ENCODE results near the gene SEC14L6.

Gene SEC14L6

DNA sequence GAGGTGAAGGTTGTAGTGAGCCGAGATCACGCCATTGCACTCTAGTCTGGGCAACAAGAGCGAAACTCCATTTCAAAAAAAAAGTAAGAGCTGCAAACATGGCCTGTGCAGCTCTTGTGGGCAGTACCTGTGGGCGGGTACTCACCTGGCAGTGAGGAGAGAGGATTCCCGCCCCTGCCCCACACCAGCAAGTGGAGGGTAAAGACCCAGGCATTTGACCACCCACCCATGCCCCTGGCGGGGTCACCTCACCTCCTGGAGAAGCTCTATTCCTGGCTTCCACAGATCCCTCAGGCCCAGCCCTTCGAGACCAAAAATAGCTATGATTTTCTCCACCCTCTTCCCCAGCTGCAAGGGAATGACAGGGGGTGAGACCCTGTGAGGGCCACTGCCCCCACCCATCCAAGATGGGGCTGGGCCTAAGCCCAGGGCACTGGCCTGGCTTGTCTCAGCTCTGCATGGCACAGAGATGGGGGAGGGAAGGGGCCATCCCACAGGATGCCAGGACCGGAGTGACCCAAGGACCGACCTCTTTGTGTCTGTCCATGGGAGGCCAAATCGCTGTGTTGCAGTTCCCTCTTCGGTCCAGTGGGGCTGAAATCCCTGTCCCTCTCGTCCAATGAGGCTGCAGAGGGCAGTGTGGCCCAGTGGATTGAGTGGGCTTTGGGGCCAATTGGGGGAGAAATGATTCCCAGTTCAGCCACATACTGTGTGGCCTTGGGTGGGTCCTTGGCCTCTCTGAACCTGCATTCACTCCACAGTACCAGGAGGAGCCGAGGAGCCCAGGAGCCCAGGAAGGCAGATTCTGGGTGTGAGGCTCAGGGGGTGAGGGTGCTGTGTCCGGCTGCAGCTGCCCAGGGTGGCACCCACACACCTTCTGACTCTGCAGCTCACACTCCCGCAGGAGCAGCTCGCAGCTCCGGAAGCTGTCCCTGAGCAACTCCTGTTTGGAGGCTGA lies 14.6 kb downstream of the SEC14L6 start:
- DNase-seq = no peak

DNA sequence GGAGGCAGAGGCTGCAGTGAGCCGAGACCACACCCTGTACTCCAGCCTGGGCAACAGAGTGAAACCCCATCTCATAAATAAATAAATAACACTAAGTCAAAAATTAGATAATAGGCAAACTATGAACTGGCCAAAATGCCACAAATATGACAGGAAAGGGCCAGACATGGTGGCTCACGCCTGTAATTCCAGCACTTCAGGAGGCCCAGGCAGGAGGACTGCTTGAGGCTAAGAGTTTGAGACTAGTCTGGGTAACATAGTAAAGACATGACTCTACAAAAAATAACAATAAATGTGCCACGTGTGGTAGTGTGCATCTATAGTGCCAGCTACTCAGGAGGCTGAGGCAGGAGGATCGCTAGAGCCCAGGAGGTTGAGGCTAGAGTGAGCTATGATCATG lies 19.9 kb downstream of the SEC14L6 start:
- DNase-seq = no peak

DNA sequence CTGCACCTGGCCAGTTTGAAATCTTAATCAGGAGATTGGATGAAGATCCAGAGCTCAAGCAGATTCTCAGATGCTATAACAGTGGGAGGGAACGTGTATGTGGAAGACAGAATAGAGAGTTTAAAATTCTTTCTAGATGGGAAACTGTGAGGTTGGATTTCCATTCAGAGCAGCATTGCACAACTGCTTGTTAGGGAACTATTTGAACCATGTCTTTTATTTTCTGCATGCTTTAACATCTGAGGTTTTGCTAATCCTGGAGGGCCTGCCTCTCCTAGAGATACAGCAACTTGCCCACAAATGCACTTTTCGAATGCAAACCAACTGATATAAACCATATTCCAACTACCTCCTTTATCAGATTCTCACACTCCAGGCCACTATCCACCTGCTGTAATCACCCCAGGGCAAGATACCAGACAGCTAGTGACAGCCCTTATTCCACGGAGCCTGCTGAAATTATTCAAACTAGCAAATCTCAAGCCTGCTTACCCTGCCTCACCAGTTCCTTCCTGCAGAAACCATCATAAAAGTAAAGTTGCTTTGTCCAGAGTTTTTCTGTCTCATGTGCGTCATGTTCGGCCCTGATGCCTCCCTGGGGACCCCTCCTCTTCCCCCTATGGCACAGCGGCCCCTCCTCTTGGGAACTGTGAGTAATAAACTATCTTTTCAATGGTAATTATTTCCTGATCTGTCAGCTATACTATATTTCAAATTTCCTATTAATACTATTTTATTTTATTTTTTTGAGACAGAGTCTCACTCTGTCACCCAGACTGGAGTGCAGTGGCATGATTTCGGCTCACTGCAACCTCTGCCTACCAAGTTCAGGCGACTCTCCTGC lies 22.7 kb downstream of the SEC14L6 start:
- no peak for DNase-seq

DNA sequence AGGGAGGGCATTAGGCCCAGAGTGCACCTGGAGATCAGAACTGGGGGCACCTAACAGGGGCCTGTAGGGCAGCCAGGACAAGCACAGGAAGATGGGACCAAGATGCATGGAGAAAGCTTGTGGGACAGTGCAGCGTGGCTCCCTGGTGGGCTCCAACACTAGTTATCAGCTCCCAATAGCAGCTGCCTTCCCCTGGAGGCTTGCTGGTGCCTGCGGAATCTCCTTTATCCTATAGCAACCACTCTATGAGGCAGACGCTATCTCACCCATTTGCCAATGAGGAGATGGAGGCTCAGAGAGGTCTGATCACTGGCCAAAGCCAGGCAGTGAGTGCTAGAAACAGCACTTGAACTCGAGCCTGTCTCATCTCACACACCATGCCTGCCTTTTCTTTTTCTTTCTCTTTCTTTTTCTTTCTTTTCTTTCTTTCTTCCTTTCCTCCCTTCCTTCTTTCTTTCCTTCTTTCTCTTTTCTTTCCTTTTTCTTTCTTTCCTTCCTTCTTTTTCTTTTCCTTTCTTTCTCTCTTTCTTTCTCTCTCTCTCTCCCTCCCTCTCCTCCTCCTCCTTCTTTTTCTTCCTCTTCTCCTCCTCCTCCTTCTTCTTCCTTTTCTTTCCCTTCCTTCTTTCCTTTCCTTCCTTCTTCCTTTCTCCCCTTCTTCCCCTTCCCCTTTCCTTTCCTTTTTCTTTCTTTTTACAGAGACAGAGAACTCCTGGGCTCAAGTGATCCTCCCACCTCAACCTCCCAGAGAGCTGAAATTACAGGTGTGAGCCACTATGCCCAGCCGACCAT lies 25.0 kb downstream of the SEC14L6 start:
- no peak for DNase-seq

DNA sequence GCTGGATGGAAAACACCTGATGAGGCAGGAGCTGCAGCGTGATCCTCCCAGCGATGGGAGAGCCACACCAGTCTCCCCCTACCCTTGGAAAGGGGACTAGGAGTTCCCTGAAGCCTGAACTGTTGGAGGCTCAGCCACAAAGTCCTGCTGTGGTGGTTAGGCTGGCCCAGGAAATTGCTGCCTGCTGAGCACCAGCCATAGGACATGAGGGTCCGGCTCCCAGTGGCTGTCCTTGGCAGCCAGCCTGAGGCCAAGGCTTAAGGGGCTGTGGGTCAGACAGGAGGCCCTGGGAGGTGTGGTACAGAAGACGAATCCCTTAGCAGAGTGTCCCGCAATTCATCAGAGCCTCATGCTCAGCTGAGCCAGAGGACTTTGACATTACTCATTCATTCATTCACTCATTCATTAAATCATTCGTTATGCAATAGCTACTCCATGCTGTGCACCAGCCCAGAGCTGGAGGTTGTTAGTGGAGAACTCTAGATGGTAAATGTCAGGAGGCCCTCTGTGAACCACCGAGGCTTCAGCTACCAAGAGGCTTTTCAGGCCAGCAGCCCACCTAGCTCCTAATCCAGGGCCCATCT lies 26.6 kb downstream of the SEC14L6 start:
- no peak for DNase-seq

DNA sequence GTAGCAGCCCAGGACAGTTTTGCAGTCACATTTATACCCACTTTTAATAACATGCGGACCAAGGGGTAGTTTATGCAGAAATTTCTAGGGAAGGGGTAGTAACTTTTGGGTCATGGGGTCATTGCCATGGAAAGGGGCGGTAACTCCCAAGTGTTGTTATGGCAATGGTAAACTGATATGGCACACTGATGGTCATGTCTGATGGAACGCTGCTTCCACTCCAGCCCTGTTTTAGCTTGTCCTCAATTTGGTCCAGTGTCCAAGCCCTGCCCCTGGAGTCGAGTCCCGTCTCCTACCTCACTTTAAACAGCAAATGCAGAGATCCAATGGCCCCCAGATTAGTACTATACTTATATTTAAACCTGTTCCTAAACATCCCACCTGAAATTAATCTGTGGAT lies 29.8 kb downstream of the SEC14L6 start:
- DNase-seq = no peak

DNA sequence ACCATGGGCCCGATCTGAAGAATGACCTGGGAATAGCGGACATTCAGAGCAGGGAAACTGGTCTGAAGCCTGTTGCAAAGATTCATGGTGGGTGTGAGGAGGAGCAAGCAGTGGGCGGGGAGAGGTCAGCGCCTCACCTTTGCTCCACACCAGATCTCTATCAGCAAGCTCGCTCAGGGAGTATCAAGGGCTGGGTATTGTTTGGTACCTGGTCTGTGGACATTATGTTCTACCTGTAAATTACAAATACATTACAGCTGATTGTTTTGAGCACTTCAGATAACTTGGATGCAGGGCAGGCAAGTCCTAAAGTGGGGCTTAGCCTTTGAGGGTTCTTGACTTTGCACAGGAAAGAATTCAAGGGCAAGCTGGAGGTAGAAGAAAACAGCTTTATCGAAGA lies 30.3 kb downstream of the SEC14L6 start:
- no peak for DNase-seq

DNA sequence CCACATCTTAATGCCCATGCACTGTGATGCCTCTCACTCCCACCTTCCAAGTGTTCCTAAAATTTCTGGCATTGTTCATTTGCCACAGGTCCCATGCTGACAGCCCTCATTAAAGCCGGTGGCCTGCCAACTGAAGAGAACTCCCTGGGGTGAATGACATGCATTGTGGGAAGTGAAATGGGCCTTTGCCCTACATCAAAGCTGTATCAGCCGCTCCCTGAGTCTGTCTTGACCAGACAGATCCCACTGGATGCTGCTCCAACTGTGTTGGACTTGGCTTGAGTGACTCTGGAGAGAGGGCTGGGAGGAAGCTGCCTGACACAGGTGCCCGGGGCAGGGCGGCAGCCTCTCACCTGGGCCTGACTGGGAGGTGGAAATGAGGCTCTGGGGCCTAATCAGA lies 32.3 kb downstream of the SEC14L6 start:
- no peak for DNase-seq

DNA sequence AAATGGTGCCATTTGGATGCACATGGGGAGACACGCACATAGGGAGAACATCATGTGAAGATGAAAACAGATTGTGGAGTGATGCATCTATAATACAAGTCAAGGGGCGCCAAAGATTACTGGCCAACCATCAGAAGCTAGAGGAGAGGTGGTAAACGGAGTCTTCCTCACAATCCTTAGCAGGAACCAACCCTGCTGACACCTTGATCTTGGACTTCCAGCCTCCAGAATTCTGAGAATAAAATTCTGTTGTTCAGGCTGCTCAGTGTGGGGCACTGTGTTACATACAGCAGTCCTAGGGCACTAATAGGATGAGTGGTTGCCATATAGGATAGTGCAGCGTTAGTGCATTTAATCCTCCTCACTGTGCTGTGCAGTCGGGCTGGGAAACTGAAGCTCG lies 33.1 kb downstream of the SEC14L6 start:
- no peak for DNase-seq

DNA sequence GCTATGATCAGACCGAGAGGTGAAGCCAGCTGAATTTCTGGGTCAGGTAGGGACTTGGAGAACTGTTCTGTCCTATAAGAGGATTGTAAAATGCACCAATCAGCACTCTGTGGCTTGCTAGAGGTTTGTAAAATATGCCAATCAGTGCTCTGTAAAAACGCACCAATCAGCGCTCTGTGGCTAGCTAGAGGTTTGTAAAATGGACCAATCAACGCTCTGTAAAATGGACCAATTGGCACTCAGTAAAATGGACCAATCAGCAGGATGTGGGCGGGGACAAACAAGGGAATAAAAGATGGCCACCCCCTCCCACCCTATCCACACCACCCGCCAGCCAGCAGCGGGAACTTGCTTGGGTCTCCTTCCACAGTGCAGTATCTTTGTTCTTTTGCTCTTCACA lies 34.6 kb downstream of the SEC14L6 start:
- no peak for DNase-seq

DNA sequence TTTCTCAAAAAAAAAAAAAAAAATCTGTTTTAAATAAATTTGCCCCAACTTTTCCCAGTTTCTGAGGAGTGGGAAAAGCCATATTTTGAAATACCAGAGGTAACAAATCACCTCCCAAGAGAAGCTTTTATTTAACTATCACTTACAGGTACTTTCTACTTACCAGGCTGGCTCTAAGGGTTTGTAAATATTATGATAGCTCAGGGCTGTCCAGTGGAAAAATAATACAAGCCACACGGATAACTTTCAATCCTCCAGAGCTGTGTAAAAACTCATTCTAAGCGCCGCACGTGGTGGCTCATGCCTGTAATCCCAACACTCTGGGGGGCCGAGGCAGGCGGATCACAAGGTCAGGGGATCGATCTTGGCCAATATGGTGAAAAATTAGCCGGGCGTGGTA lies 35.4 kb downstream of the SEC14L6 start:
- DNase-seq = no peak

DNA sequence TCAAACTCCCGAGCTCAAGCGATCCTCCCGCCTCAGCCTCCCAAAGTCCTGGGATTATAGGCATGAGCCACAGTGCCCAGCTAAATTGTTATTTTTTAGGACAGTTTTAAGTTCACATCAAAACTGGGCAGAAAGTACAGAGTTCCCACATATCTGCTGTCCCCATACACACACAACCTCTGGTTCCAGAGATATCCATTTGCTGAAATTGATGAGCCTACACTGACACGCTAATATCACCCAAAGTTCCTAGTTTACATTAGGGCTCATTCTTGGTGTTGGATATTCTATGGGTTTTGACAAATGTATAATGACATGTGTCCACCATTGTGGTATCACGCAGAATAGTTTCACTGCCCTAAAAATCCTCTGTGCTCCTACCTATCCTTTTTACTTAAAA lies 38.3 kb downstream of the SEC14L6 start:
- DNase-seq = no peak

DNA sequence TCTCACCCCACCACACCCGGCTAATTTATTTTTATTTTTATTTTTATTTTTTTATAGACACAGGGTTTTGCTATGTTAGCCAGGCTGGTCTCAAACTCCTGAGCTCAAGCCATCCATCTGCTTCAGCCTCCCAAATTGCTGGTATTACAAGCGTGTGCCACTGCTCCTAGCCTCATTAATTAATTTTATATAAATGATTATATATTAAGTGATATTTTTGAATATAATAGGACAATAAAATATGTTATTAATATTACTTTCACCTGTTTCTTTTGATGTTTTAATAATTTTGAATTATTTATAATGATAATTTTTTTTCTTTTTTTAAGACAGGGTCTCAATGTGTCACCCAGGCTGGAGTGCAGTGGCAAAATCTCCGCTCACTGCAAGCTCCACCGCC lies 38.9 kb downstream of the SEC14L6 start:
- no peak for DNase-seq

DNA sequence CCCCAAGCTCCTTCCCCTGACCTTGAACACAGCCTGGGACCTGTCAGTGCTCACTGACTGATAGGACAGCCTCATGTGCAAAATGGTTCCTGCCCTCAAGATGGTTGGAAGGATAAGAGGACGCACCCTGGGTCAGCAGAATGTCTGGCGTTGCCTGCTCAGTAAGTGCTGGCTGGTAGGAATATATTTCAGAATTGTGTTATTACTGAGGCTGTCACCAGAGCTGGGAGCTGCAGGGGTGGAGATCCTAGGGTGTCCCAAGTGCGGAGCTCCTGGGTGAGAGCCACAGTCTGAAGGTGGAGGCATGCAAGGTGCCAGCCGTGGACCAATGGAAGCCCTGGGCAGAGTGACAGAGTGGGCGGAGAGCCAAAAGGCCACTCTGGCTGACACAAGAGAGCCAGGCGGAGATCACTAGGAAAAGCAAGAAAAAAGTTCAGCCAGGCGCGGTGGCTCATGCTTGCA lies 40.0 kb downstream of the SEC14L6 start:
- DNase-seq = peak; percentile 11

DNA sequence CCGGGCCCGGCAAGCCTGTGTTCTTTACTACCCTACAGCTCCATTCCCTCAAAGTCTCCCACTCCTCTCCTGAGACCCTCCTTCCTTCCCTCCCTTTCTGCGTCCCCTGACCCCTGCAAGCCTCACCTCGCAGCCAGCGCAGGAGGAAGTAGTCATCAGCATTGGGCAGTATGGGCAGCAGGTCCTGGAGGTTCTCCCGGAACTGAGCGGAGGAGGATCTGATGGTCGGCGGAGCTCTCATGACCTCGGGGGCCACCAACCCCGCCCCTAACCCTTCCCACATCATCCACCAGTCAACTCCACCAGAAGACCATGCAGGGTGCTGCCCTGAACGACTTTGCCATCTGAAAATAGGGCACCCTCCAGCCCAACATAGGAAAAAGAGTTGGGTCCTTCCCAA lies 43.0 kb downstream of the SEC14L6 start:
- DNase-seq = no peak

DNA sequence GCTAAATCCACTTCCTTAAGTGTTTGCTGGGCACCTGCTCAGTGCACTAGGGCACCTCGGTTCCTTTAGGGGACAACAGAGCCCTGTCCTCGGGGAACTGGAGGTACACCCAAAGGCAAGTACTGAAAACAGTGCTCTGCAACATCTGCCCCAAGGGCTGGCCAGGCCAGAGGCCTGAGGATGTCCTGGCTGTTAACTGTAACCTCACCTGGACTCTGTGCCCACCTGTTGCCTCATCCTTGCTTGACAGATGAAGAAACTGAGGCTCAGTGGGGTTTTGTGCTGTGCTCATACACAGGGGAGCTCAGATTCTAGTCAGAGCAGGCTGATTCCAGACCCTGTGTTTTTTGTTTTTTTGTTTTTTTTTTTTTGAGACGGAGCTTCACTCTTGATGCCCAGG lies 43.6 kb downstream of the SEC14L6 start:
- DNase-seq = no peak

DNA sequence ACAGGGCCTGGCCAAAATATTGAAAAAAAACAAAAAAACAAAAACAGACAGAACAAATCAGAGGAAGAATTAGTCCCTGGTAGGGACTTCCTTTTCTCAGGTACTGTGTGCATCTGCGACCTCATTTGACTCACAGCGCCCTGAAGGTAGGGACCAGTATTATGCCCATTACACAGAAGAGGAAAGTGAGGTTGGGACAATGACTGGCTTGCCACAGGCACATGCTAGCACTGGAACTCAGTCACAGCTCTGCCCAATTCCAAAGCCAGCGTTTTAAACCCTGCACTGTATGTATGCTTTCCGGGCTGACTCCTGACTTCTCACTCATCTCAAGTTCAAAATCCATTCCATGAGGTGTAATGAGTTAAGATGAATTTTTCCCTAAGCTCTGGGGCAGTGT lies 44.4 kb downstream of the SEC14L6 start:
- DNase-seq = no peak

DNA sequence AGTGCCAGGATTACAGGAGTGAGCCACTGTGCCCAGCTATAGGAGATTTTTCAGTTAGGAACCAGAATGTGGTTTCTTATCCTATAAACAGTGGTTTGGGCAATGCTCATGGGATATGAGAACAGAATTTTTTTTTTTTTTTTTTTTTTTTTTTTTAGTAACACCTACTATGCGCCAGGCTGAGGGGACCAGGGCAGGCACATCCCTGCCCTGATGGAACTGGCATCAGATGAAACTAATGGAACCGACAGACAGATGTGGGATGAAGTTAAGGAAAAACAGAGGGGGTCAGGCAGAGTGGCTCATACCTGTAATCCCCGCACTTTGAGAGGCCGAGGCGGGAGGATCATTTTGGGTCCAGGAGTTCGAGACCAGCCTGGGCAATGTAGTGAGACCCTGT lies 45.9 kb downstream of the SEC14L6 start:
- DNase-seq = no peak

DNA sequence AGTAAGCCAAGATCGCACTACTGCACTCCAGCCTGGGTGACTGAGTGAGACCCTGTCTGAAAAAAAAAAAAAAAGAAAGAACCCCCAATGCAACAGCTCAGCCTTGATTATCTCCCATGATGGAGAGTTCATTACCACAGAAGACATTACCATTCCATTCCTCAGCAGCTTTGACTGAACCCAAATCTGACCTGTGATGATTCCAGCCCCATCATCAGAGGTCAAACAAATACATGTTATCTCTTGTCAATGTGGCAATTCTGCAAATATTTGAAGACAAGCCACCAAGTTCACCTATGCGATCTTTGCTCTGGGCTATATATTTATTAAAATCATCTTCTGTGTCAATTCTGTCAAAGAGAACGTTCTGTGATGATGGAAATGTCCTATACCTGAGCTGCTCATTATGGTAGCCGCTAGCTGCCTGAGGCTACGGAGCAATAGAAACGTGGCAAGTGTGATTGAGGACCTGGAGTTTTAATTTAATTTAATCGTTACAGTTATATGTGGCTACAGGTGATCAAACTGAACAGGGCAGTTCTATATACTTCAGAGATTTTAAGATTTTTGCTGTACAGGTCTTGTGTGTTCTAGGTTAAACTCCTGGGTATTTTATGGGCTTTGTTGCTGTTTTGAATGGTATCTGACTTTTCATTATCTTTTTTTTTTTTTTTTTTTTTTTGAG lies 48.9 kb downstream of the SEC14L6 start:
- no peak for DNase-seq

DNA sequence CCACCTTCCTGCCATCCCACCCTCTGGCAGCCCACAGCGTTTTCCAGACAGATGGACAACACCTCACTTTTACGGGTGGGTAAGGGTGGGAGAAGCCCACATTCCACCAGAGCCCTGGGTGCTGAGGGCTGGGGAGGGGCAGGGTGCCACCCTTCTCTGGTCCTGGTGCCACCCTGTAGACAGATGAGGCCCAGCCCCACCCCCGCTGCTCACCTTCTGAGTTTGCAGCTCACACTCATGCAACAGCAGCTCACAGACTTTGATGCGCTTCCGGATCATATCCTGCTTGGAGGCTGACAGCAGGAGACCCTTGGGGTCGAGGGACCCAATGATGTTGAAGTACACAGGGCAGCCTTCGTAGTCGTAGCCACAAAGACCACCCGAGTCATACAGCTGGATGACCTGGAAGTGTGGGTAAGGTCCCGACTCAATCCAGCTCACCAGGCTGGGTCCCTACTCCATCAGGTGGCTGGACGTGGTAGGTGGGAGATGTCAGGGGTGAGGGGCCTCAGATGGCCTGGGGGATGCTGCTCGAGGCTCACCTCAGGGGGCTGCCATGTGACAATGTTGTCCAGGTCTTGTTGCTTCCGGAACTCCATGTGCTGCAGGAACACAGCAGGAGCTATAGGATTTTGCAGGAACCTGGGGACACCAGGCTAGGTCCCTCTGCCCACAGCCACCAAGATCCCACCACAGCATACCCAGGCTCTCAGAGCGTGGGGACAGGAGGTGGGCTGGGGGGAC lies 51.3 kb downstream of the SEC14L6 start:
- no peak for DNase-seq

DNA sequence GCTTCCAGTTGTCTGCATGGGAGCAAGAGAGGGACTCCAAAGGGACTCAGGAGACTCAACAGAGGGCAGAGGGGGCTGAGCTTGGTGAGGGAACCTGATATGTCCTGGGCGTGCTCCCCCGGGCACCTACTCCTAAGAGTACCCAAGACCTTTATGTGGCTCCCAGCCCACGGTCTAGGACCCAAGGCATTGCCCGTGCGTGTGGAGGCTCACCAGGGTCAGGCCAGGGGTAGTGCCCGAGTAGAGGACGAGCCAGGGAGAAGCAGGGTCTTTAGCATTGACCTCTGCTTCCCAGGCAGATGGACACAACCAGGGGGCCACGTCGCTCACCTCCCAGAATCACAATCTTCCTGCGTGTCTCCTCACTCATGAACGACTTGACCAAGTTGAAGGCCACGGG lies 54.4 kb downstream of the SEC14L6 start:
- DNase-seq = no peak

Measured in DMS79 treated with DMSO at 0.1 percent for 48 hours (cell line).